HG02870 (cell line): ENCODE data around the gene GALNT10.
A peak's percentile ranks its signal among the peaks of the same experiment; 100 is the strongest.

Source experiments
- ATAC-seq: cut with Tn5 transposase; IDR thresholded peaks from one replicate; pipeline ENCODE4 v1.9.1; 2021; ENCODE audit warnings: mild to moderate bottlenecking, moderate library complexity; ENCODE audit not compliant: unreplicated experiment

Gene GALNT10

DNA sequence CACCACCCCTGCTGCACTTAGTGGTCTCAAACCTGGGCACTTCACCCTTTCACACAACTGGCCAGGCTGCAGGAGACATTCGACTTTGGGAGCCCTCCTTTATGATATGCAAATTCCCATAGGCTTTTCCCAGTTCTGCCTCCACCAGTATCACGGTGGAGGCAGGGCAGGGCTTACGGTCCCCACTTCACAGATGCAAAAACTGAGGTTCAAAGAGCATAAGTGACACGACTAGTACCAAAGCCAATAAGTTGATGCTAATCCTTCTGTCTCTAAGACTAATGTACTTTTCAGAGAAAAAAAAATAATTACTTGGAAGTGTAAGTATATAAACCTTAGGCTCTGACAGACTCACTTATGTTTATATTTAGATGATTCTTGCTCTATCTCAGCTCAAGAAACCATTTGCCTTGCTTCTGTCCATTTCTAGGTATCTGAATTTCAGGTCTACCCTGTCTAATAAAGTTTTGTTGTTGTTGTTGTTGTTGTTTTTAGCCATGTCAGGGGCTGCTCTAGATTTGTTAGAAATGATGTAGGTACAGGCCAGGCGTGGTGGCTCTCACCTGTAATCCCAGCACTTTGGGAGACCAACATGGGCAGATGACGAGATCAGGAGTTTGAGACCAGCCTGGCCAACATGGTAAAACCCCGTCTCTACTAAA, 10.7 kb downstream of the GALNT10 start:
- no peak for ATAC-seq

DNA sequence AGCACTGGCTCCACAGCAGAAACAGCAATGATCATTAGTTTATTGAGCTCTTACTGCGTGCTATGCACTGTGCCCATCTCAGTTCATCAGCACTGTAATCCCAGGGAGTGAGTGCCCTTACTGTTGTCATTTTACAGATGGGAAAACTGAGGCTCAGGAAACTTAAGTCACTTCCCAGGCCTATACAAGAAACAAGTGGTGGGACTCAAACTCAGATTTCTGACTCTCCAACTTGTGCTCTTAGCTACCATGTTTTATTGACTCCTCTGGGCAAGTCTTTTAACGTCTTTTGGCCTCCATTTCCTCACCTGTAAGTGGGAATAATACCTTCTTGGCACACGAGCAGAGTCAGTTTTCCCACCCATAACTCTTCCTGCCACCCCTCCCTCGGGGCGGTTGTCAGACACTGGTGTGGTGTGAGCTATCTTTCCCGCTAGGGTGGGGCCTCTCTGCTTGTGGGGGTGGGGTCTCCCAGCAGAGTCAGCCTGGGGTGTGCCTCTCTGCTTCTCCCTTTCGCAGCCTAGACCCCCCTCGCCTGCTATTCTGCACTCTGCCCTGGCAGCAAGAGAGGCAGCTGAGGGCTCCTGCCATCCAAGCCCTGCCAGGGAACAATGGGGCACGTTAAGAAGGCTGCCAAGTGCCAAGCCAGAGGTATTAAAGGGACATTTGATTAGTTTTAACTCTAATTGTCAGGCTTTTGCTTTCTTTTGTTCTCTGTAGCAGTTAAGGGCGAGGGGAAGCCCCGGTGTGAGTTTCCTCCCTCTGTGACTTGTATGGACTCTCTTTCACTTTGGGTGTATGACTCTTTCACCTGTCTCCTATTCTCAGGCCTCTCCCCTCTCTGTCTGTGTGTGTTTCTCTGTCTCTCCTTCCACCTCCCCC, 12.1 kb downstream of the GALNT10 start:
- peak; percentile 97 for ATAC-seq

DNA sequence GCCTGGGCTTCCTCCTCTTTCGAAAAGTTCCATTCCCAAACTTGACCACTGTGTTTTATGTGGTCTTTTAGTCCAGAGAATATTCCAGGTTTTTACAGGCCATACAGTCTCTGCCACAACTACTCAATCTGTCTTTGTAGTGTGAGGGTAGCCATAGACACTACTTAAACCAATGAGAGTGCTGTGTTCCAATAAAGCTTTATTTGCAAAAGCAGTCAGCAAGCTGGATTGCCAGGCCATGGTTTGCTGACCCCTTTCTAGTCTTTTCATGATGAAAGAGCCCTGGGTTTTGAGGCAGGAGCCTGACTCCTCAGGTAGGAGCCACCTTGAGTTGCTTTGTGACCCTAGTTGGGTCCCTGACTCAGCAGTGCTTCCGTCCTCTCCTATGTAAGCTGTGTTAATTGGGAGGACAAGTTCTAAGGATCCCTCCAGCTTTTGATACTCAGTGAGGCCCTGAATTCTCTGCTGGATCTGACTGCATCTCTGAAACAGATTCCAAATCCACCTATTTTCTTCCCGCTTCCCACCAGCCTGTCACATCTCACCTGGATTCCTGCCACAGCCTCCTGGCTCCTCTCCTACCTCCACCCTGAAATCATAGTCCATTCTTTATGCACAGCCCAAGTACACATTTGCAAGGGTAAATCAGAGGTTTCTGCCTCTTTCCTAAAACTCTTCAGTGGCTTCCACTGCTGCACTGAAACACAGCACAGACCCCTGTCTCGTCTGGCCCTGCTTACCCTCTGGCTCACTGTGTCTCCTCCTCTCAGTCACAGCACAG, 13.5 kb downstream of the GALNT10 start:
- ATAC-seq = no peak

DNA sequence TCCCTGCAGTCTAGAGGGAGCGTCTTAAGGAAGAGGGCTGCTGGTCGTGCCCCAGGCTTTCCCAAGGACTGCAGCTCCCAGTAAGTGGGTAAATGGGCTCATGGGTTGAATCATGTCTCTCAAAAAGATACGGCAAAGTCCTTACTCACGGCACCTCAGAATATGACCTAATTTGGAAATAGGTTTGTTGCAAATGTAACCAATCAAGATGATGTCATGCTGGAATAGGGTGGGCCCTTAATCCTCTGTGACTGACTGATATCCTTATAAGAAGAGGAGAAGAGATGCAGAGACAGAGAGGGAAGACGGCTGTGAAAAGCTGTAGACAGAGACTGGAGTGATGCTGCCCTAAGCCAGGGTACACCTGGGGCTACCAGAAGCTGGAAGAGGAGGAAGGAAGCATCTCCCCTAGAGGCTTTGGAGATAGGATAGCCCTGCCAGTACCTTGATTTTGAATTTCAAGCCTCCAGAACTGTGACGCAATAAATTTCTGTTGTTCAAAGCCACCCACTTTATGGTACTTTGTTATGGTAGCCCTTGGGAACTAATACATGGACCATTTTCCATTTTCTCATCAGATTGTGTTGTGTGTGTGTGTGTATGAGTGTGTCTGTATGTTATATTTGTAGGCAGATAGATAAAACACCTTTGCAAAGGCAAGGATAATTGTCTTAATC, 15.0 kb downstream of the GALNT10 start:
- no peak for ATAC-seq

DNA sequence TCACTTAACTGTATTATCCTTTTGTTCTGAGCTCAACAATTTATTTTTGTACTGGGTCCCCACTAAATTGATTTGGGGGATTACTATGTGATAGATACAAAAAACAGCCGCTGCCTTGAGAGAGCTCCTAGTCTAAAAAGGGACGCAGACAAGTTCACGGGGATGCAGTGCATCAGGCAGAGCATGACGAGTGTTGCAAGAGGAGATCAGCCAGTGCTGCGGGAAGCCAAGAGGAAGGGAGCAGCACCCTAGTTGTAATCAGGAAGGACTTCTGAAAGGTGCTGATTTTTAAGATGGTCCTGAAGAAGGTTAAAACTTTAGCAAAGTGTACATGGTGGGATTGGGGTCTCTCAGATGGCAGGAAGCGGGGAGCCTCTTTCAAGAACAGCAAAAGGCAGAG, 15.8 kb downstream of the GALNT10 start:
- ATAC-seq = no peak

DNA sequence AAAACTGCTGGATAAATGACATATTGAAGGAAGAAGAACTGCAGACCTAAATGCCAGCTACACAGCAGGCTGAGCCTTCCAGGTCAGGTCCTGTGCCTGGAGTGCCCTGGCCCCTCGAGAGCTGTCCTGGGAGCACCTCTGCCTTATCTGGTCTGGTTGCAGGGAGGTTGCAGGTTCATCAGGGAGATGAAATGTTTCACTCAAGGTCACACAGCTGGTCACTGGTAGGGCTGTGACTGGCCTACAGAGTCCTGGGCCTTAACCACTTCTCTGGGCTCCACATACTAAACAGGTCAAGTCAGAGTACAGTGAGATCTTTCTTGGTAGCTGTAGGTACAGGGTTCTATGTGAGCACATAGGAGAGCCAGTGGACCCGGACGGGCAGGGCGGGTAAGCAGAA, 16.7 kb downstream of the GALNT10 start:
- ATAC-seq = no peak

DNA sequence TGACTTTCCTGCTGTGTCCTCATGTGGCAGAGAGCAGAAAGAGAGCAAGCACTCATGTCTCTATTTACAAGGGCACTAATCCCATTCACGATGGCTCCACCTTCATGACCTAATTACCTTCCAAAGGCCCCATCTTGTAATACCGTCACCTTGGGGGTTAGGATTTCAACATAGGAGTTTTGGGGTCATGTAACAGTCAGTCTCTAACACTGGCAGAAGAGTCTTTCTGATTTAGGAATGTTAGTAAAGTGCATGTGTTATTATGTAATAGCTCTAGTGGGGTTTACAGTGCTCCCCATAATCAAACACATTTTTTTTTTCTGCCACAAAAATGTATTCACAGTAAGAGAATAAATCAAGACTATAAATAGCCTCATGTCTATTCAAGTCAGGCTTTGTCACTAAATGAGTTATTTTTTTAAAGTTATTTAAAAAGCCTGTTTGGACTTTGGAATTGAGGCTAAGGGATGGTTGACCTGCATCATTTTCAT, 19.1 kb downstream of the GALNT10 start:
- ATAC-seq = no peak

DNA sequence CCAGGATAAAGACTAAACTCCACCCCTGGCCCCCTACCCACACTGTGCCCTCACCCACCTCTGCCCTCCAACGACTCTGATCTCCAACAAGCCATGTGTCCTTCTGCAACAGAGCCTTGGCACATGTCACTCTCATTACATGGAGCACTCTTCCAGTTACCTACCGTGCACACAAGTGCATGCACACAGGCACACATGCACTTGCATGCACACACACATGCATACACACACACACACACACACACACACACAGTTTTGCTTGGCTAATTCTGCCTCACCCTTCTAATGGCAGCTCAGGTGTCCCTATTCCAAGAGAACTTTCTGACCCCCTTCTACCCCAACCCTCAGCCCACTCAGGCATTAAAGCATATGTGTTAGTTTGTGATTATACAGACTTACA, 19.6 kb downstream of the GALNT10 start:
- ATAC-seq = no peak

DNA sequence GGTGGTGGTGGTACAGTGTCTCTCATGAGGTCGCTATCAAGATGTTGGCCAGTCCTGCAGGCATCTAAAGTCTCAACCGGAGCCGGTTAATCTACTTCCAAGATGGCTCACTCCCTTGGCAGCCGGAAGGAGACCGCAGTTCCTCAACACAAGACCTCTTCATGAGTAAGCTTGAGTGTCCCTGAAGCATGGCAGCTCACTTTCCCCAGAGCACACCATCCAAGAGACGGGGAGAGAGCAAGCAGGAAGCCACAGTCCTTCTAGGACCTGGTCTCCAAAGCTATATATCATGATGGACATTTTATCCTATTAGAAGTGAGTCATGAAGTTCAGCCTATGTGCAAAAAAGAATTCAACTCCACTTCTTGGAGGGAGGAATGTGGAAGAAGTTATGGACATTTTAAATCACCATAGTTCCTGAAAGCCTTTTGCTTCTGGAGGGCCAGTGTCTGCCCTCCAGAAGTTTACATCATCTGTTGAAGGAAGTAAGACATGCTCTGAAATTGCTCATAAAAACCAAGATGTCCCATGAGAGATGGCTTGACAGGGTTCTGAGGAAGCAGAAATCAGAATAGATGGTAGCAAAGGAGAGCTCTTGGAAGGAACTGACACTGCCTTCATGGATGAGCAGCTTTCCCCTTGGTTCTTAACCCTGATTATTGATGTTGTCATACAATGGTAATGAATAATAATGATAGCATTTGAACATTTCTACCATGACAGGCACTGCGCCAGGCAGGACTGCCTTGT, 21.3 kb downstream of the GALNT10 start:
- ATAC-seq = no peak

DNA sequence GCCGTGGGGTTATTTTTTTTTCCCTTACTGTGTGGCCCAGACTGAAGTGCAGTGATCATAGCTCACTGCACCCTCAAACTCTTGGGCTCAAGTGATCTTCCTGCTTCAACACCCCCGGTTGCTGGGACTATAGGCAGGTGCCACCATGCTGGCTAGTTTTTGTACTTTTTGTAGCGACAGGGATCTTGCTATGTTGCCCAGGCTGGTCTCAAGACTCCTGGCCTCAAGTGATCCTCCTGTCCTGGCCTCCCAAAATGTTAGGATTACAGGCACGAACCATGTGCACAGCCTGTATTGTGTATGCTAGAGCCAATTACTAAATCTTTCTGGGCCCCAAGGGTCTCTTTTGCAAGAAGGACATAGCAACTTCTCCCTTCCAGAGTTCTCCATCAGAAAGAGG, 23.1 kb downstream of the GALNT10 start:
- no peak for ATAC-seq

DNA sequence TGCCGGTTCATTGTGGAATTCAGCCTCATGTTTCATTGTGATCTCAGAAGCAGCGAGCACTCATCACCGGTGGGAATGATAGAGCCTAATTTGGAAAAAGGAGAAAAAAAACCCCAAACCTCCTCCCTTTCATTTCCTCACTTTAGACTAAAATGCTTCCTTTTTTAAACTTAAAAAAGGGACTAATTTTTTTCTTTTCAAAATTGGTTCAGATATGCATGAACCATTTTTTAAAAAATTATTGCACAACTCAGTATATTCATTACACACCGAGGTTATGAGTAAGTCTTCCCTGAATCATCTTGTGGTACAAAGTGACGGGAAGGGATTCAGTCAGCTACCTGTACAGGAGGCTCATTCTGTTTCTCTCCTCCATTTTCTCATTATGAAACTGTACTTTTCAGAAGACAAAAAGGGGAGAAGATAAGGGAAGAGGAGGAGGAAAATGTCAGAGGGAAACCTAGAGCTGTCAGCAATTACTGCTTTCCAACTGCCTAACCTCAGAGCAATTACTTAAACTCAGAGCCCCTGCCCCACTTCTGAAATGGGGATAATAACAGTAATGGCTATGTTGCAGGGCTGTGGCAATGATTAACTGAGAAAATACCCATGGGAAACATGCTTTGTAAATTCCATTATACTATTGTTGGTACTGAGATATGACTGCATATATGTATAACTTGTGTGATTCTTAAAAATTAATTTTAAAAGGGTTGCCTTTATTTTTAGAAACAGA, 24.0 kb downstream of the GALNT10 start:
- ATAC-seq = peak; percentile 95

DNA sequence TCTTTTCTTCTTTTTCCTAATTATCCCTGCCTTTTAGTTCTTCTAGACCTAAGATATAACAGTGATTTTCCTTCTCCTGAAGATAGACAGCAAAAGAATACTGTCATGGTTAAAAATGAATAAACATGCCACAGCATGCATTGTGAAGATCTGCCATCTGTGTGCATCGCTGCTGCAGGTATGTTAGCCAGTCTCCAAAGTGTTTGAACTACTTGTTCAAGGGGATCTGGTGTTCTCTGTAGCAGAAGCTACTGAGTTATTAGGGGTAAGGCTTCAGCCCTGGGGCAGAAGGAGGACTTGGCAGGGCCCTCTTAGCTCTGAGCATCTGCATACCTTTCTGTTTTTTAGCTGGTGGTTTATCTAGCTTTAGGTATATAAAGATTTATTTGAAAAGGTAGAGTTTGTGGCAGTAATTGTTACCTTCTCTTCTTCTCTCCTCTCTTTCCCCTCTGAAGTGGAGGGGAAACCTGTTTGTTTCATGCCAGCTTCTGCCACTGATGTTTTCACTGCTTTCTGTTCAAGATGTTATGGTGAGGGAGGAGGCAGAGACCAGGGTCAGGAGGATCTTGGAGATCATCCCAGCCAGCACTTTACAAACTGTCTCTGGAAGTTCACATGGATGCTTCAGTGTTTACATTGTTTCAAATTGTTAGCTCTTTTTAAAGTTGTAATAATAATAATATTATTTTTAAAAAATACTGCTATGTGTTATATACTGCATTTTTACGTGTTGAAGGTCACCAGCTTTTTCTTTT, 25.2 kb downstream of the GALNT10 start:
- ATAC-seq = no peak

DNA sequence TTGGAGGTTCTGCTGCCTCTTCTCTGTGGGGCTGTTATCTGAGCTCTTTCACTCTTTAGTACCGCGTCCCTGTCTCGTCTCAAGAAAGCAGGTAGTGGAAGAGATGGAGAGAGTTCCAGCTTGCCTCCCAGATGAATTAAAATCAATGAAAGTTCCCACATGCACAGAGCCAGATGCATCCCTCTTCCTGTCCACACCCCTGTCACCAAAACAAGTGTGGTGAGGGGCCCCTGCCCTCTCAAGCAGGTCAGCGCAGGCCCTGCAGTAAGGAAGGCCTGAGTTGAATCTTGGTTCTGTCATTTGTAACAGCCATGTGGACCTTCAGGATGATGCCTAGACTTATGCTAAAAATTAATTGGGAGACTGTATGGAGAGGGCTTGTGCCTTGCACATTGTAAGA, 26.9 kb downstream of the GALNT10 start:
- ATAC-seq = no peak

DNA sequence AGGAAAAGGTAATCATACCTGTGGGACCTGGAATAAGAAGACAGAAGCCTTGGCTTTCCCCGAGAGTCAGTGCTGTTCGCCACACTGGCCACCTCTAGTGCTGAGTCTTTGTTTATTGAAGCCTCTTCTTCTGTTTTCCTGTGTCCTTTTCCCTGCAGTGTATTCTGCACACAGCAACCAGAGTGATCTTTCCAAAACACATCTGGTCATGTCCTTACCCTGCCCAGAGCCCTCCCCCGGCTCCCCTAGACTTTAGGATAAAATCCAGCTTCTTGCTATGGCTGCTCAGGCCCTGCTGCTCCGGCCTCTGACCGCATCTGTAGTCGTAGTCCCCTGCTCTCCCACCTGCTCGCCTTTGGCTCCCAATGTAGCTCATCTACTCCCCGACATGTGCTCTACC, 28.3 kb downstream of the GALNT10 start:
- no peak for ATAC-seq

DNA sequence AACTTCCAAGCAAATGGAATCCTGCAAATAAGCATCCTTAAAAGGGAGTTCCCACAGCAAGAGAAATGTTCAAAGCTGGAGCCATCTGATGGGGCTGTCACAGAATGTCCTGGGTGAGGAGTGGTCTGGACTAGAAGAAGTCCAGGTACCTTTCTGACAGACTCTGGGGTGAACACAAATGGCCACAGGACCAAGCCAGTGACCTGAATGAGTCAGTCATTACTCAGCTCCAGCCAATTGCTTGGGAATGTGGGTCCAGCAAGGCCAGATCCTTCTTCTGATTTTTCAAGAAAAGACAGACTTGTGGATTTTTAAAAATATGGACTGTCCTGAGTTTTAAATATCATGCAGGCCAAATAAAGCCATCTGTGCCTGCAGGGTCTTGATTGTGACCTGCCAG, 30.1 kb downstream of the GALNT10 start:
- no peak for ATAC-seq

DNA sequence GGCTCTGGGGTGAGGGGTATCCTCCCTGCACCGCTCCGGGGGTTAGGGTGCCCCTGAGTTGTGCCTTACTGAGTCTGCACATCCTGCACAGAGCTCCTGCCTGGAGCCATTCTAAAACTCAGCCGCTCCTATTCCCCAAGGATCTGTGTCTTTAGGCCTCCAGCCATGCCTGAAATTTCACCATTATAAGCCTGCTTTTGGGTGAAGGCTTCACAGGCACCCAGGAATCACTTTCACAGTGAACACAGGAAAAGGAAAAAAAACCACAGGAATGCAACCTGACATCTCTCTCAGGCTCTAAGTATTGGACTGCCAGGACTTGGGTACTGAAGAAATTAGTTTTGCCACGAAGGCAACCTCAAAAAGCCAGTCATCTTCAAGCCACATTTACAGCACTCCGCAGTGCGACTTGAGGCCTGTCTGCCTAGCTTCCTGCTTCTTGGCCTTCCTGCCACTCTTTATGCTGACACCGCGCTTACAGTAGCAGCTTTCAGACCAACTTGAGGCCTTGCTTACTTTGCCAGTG, 30.9 kb downstream of the GALNT10 start:
- ATAC-seq = peak; percentile 69

DNA sequence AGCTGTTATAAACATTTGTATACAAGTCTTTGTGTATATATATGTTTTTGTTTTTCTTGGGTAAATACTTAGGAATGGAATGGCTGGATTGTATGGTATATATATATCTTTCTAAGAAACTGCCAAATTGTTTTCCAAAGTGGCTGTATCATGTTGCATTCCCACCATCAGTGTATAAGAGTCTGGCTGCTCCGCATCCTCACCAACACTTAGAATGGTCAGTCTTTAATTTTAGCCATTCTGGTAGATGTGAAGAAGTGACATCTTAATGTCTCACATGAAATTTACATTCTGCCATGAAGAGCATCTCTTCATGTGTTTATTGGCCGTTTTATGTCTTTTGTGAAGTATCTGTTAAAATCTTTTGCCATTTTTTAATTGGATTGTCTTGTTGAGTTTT, 31.9 kb downstream of the GALNT10 start:
- no peak for ATAC-seq

DNA sequence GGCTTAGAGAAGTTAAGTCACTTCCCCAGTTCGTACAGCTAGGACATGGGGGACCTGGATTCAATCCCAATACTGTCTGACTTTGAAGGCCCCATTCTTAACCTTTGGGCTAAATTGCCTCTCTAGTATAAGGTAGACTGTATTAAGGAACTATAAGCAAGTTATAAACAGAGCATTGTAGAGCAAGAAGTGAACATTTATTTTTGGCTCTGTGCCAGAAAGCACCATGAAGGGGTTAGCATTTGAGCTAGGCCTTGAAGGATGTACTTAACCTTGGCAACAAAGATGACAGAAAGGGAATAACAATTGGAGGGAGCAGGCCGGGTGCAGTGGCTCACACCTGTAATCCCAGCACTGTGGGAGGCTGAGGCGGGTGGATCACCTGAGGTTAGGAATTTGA, 32.8 kb downstream of the GALNT10 start:
- no peak for ATAC-seq

DNA sequence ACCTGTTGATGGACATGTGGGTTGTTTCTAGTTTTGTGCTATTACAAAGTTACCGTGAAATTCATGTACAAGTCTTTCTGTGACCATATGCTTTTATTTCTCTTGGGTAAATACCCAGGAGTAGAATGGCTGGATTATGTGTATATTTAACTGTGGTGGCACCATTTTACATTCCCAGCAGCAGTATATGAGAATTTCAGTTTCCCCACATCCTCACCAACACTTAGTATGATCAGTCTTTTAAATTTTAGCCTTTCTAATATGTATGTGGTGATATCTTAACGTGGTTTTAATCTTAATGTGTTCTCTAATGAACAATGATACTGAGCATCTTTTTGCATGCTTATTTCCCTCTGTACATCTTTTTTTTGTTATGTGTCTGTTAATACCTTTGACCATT, 36.6 kb downstream of the GALNT10 start:
- ATAC-seq = no peak
